Measurements from ENCODE around the gene RAB30.

Gene RAB30

GRCh38 chr11:83037877-83038276, 33.8 kb downstream of the RAB30 start:
- no peak overlapping the region for H3K9ac ChIP-seq (ENCODE audit: low read length)
- H3K79me2 ChIP-seq (ENCODE audit: low read length): peaks cover 98% of the 10 kb centered on the region
- no peaks in the 10 kb centered on the region for H3K9me2 ChIP-seq (replicated peaks; ENCODE audit: insufficient read depth, low read length)
- H3K27me3 ChIP-seq (replicated peaks; ENCODE audit: insufficient read depth, low read length): no peaks in the 10 kb centered on the region
- no peaks in the 10 kb centered on the region for H3K9me3 ChIP-seq (replicated peaks; ENCODE audit: insufficient read depth, low read length)
- no peak overlapping the region for H3K4me3 ChIP-seq (ENCODE audit: low read length)
- H3F3A ChIP-seq (ENCODE audit: insufficient read depth, low read length): peaks cover 21% of the 10 kb centered on the region
- no peaks in the 10 kb centered on the region for H4K20me1 ChIP-seq (ENCODE audit: insufficient read depth, low read length)
- peaks cover 34% of the 10 kb centered on the region for H3K4me1 ChIP-seq (ENCODE audit: low read length)
- no peak overlapping the region for H2AFZ ChIP-seq (ENCODE audit: low read length)
- no peak overlapping the region for H3K4me2 ChIP-seq (ENCODE audit: low read depth, low read length)
- H3K27ac ChIP-seq (ENCODE audit: low read length): no peak overlapping the region
- no peaks in the 10 kb centered on the region for H3K36me3 ChIP-seq (replicated peaks; ENCODE audit: insufficient read depth, low read length)
- no peak for DNase-seq
- TF ChIP-seq EZH2phosphoT487 (IDR thresholded peaks at IDR 0.05; ENCODE audit: low read length): no peak
- no peak for TF ChIP-seq CTCF (IDR thresholded peaks at IDR 0.05; ENCODE audit: low read length)
- TF ChIP-seq EZH2 (optimal IDR thresholded peaks at IDR 0.05; ENCODE audit: low read depth, low read length): no peak

- Histone ChIP-seq H3K4me3 (ENCODE audit: low read length) (no peak overlapping the region), H3F3A (ENCODE audit: insufficient read depth, low read length) (peaks cover 21% of the 10 kb centered on the region), H3K4me1 (ENCODE audit: low read length) (peaks cover 34% of the 10 kb centered on the region), H3K4me2 (ENCODE audit: low read depth, low read length) (no peak overlapping the region), H3K9me3 (replicated peaks; ENCODE audit: insufficient read depth, low read length) (no peaks in the 10 kb centered on the region), H3K36me3 (replicated peaks; ENCODE audit: insufficient read depth, low read length) (no peaks in the 10 kb centered on the region), H2AFZ (ENCODE audit: low read length) (no peak overlapping the region), H3K9ac (ENCODE audit: low read length) (no peak overlapping the region), H3K9me2 (replicated peaks; ENCODE audit: insufficient read depth, low read length) (no peaks in the 10 kb centered on the region), H3K79me2 (ENCODE audit: low read length) (peaks cover 98% of the 10 kb centered on the region), H4K20me1 (ENCODE audit: insufficient read depth, low read length) (no peaks in the 10 kb centered on the region), H3K27ac (ENCODE audit: low read length) (no peak overlapping the region), H3K27me3 (replicated peaks; ENCODE audit: insufficient read depth, low read length) (no peaks in the 10 kb centered on the region)
- TF ChIP-seq EZH2phosphoT487 (IDR thresholded peaks at IDR 0.05; ENCODE audit: low read length): no peak
- TF ChIP-seq CTCF (IDR thresholded peaks at IDR 0.05; ENCODE audit: low read length): no peak
- TF ChIP-seq EZH2 (optimal IDR thresholded peaks at IDR 0.05; ENCODE audit: low read depth, low read length): no peak
- no peak for DNase-seq
Observed at GRCh38 chr11:83036701-83037100, 35.0 kb downstream of the RAB30 start.

- no peaks in the 10 kb centered on the region for H3K27me3 ChIP-seq (replicated peaks; ENCODE audit: insufficient read depth, low read length)
- no peaks in the 10 kb centered on the region for H4K20me1 ChIP-seq (ENCODE audit: insufficient read depth, low read length)
- no peak overlapping the region for H2AFZ ChIP-seq (ENCODE audit: low read length)
- H3K4me1 ChIP-seq (ENCODE audit: low read length): peaks cover 34% of the 10 kb centered on the region
- no peaks in the 10 kb centered on the region for H3K9me2 ChIP-seq (replicated peaks; ENCODE audit: insufficient read depth, low read length)
- no peak for TF ChIP-seq EZH2phosphoT487 (IDR thresholded peaks at IDR 0.05; ENCODE audit: low read length)
- TF ChIP-seq CTCF (IDR thresholded peaks at IDR 0.05; ENCODE audit: low read length): no peak
- TF ChIP-seq EZH2 (optimal IDR thresholded peaks at IDR 0.05; ENCODE audit: low read depth, low read length): no peak
- H3F3A ChIP-seq (ENCODE audit: insufficient read depth, low read length): peaks cover 21% of the 10 kb centered on the region
- 0 out of 2 replicates have a peak overlapping the region, but pooled peaks have one; percentile 33 for H3K4me3 ChIP-seq (ENCODE audit: low read length)
- peak overlapping the region; percentile 39; the same call in 1 of the 2 replicates for H3K9ac ChIP-seq (ENCODE audit: low read length)
- H3K79me2 ChIP-seq (ENCODE audit: low read length): peaks cover 99% of the 10 kb centered on the region
- H3K9me3 ChIP-seq (replicated peaks; ENCODE audit: insufficient read depth, low read length): no peaks in the 10 kb centered on the region
- H3K27ac ChIP-seq (ENCODE audit: low read length): peak overlapping the region; percentile 71
- no peak for DNase-seq
- no peaks in the 10 kb centered on the region for H3K36me3 ChIP-seq (replicated peaks; ENCODE audit: insufficient read depth, low read length)
- H3K4me2 ChIP-seq (ENCODE audit: low read depth, low read length): peak overlapping the region; percentile 74
Observed at GRCh38 chr11:83035070-83035854, 36.4 kb downstream of the RAB30 start.

Measured in MM.1S (cell line).